KOPT-K1 (cell line): ENCODE measurements around the gene HADH.

Experiments used
- H3K27ac ChIP-seq: fragments of 200-600 bp; sonication (generic); 2 replicates; pipeline ENCODE4 v1.5.1; 2016; ENCODE audit warnings: antibody characterized with exemption, mild to moderate bottlenecking, low read depth, low read length; ENCODE audit not compliant: poor library complexity, severe bottlenecking
- H3K36me3 ChIP-seq: fragments of 200-600 bp; sonication (generic); 2 replicates; pipeline ENCODE4 v1.5.1; 2017; ENCODE audit warnings: antibody characterized with exemption, mild to moderate bottlenecking, low read length, moderate library complexity; ENCODE audit not compliant: insufficient read depth
- H3K9me3 ChIP-seq: fragments of 200-600 bp; sonication (generic); 2 replicates; pipeline ENCODE4 v1.5.1; 2017; ENCODE audit warnings: antibody characterized with exemption, low read length, mild to moderate bottlenecking; ENCODE audit not compliant: insufficient read depth, poor library complexity, severe bottlenecking

Gene HADH

DNA sequence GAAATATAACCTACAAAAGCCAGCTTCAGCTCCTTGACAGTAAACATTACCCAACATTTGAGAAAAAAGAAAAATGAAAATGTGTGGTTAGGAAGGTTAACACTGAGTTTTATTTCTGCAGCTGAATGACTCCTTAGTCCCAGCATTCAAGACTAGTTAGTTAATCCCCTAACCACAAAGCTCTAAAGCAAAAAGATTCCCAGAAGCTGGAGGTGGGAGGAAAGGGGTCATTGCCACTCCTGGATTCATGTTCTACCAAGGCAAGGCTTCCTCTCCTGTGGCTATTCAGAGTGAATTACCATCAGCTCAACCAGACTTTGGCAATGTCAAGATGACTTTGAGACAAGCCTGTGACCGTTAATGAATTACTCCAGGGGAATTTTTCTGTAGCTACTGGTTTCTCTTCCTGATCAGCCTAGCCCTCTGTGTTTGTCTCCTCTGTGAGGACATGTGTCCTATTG is 63.6 kb downstream of the HADH start:
- Histone ChIP-seq H3K36me3 (peaks cover 90% of the 10 kb centered on the region), H3K27ac (peak overlapping the region; percentile 68), H3K9me3 (no peaks in the 10 kb centered on the region)

DNA sequence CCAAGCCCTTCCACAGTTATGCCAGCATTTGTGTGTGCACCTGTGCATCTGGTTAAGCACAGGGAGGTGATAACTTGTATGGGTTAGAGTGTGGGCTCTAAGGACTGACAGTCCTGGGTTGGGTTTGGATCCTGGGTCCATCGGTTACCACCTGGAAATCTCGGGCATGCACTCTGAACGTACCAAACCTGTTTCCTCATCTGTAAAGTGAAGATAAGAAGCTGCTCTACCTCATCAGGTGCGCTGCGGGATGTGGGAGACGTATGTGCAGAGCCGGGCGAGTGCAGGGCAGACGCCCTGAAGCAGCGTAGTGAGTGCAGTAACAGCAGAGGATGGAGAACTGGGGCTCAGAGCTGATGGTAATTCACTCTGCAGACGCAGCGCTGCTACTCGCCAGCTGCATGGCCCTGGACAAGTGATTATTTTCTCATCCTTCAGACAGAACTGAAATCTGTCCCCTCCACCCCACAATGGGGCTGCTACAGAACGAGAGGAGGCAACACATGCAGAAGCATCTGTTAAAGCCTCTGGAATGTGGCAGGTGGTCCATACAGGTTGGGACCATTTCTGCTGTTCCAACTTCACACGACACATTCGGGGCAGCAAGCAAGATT is 64.4 kb downstream of the HADH start:
- peaks cover 90% of the 10 kb centered on the region for H3K36me3 ChIP-seq
- peak overlapping the region; percentile 68 for H3K27ac ChIP-seq
- H3K9me3 ChIP-seq: no peaks in the 10 kb centered on the region

DNA sequence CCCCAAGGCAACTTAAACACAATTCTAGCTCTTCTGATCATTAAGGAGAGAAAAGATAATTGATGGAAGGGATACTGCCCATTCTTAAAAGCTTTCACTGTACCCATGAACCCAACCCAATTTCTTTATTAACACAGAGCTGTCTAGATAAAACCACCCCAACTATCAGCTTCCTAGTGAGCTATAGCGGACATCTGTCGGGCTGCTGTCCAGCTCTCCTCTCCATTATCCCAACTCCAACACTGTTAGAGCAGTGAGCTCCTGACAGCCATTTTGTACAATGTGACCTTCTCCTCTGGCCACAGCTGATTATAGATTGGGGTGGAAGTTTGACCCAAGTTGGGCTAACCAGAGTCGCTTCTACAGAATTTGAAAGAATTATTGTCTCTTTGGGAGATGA is 66.1 kb downstream of the HADH start:
- peaks cover 98% of the 10 kb centered on the region for H3K36me3 ChIP-seq
- H3K27ac ChIP-seq: no peak overlapping the region
- H3K9me3 ChIP-seq: no peaks in the 10 kb centered on the region

DNA sequence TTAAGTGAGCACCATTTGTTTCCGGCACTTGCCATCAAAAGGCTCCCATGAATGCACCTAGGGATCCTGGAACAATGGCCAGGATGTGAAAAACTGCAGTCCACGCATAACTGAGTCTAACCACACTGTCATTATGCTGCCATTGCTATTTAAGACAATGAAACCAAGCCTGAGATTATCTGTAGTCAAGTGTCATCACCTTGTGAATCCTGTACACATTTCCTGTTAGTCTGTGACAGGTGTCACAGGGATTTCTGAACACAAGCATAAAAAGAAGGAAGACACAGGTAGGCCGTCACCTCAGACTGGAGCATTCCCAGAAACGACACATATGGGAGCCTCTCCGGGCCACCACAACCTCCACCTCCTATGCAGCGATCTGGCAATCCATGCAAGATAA is 66.7 kb downstream of the HADH start:
- peaks cover 98% of the 10 kb centered on the region for H3K36me3 ChIP-seq
- no peaks in the 10 kb centered on the region for H3K9me3 ChIP-seq
- H3K27ac ChIP-seq: no peak overlapping the region

DNA sequence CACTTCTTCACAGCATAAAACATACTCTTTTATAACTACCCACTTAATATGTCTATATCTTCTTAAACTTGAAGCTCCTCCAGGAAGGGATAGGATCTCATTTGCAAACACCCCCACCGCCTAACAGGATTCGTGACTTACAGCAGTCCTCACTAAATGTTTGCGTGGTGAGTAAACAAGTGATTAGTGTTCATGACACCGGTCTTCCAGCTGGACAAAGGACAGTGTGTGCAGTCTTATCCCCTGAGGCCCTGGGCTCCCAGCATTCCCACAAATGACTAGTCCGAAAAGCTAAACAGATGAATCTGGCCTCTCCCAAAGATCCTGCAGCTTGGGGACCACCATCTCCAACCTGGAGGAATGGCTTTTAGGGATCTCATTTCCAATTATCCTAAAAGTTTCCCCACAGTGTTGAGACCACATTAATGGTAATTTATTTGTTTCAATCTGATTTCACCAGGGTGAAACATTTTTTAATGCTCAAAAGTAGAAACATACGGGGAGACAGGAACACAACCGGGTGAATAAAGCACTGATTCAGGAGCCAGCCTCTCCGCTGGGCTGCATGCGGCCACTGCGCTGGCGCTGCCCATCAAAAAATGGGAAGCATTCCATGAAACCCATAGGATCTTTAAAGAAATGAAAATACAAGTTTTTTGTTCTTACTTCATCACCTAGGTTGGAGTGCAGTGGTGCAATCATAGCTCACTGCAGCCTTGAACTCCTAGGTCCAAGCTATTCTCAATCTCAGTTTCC is 69.2 kb downstream of the HADH start:
- H3K9me3 ChIP-seq: no peaks in the 10 kb centered on the region

DNA sequence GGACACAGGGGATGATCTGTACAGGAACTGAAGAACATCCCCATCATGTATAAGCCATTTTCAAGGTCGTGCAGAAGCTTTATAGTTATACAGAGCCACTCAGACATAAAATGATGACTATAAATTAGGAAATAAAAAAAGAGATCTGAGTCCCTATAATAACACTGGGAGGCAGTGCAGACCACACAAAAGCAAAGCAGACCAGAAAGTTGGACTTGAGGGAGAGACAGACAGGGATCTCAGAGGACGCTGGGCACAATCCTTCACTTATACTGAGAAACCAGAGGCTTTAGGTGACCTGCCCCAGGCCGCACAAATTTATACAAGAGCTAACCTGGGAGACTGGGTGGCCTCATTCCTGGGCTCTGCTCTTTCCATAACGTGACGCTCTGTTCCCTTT is 70.5 kb downstream of the HADH start:
- H3K36me3 ChIP-seq: peaks cover 98% of the 10 kb centered on the region
- no peaks in the 10 kb centered on the region for H3K9me3 ChIP-seq
- H3K27ac ChIP-seq: no peak overlapping the region

More for the DNA sequence above, 69.2 kb downstream of the HADH start:
- H3K36me3 ChIP-seq: peaks cover 98% of the 10 kb centered on the region
- no peak overlapping the region for H3K27ac ChIP-seq

DNA sequence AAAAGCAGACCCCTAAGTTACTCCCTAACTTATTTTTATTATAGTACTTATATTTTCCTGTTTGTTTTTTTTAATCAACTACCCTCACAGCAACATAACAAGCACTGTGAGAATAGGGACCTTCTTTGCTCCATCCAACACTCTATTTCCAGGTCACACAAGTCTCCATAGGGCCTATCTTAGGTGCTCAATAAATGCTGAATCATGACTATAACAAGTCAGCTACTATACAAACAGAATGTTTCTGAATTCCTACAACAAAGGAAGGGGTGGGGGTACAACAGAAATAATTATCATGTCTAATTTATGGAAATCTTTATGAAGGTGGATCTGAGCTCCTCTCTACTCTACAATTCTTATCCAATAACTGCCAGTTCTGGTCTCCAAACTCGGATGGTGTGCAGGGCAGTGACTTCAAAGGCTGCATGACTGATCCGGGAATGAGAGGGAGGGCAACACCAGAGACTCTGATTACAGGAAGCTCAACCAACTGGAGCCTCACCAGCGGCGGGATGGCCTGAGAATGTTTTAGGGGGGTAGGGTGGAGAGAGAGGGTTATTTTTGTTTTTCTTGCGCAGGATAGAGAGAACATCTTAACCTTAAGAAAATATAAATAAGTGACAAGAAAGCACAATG is 71.1 kb downstream of the HADH start:
- H3K36me3 ChIP-seq: peaks cover 98% of the 10 kb centered on the region
- no peak overlapping the region for H3K27ac ChIP-seq
- no peaks in the 10 kb centered on the region for H3K9me3 ChIP-seq

DNA sequence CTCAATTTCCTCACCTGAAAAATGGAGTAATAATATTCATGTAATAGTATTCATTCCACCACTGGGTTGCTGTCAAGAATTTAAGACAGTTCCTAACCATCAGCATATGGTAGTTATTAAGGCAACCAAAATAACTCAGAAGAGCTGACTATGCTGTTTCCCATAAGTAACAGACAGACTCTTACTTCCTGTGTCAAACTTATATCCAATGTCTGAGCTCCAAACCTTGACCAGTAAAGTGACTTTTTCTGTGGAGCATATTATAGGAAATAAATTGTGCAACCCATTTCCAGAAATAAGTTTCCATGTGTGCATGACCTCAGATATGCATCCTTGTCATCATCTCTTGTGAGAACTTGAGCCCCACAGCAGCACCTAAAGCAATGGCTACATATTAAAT is 78.8 kb downstream of the HADH start:
- no peak overlapping the region for H3K27ac ChIP-seq
- H3K9me3 ChIP-seq: no peaks in the 10 kb centered on the region
- peaks cover 100% of the 10 kb centered on the region for H3K36me3 ChIP-seq

DNA sequence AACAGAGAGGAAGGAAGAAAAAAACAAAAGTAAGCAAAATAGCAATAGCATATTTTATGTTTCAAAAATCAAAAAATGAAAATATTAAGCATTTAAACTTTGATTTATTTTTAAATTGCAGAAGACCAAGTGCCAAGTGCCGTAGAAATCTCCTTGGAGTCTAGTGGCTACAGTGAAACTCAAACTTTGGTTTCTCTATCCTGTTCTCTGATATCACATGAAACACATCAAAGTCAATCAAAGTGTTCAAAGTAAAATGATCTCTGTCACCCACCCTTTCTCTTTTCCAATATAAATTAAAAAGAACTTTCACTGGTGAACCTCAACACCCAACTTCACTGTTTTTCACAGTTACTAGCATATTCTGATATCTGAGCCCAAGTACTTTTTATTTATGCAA is 81.1 kb downstream of the HADH start:
- Histone ChIP-seq H3K36me3 (peaks cover 100% of the 10 kb centered on the region), H3K9me3 (no peaks in the 10 kb centered on the region), H3K27ac (no peak overlapping the region)

DNA sequence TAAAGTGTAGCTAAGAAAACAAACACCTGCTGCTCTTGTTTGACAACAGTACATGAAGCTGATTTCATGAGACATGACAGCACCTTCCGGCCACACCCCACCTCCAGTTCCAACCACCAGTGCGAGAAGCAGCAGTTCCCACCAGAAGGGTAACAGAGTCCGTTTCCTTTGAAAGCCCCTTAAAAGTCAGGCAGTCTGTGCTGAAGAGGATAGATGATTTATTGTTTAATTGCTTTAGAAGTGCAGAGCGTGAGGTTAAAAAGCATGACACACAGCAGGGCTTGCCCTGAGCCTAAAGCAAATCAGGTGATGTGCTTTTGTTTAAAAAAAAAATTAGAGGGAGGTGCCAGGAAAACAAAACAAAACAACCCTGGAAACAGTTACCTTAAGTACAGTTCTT is 82.6 kb downstream of the HADH start:
- Histone ChIP-seq H3K9me3 (no peaks in the 10 kb centered on the region), H3K27ac (peak overlapping the region; percentile 47), H3K36me3 (peaks cover 100% of the 10 kb centered on the region)

DNA sequence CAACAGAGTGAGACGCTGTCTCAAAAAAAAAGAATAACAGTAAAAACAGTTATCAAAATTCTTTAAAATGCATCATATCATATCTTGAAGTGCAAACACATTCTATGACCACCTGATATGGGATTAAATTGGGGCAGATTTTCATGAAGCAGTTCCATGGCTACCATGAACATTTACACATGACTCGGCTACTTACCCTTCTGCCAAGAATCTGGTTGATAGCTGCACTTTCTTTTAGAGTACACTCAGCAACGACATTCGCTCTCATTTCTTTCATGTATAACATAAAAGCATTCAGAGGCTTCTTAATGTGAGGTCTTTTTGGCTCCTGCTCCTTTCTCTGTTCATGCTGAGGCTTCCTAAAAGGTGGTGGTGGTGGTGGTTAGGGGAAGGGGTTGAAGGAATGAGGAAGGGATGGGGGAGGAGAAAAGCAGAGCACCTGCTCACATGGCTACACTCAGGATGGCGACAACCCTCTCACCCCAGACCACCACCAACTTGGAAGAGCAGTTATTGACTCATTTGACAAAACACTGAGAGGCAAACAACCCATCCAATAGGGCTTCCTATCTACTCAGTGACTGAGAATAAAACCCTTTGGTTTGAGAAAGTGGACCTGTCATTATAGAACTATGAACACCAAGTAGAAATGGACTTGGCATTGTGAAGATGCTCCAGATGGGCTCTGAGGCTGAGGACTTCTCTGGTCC is 88.5 kb downstream of the HADH start:
- H3K36me3 ChIP-seq: peaks cover 100% of the 10 kb centered on the region
- peak overlapping the region; percentile 55 for H3K27ac ChIP-seq
- H3K9me3 ChIP-seq: no peaks in the 10 kb centered on the region

DNA sequence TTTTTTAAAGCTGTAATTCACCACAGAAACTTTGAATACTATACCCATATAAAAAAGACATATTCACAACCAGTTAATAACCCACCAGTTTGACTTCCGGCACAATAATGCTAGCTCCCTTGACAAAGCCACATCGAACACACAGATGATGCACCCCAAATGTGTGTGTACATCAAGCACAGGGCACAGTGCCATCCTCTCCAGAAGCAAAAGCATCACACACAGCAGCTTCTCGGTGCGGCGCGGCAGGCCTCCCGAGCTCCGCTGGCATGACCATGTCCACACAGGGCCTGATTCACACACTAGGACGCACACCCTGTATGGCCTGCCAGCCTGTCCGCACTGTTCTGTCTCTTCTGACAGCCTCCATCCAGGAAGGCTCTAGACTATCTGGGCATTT is 91.1 kb downstream of the HADH start:
- Histone ChIP-seq H3K36me3 (peaks cover 100% of the 10 kb centered on the region), H3K27ac (peak overlapping the region; percentile 44), H3K9me3 (no peaks in the 10 kb centered on the region)

DNA sequence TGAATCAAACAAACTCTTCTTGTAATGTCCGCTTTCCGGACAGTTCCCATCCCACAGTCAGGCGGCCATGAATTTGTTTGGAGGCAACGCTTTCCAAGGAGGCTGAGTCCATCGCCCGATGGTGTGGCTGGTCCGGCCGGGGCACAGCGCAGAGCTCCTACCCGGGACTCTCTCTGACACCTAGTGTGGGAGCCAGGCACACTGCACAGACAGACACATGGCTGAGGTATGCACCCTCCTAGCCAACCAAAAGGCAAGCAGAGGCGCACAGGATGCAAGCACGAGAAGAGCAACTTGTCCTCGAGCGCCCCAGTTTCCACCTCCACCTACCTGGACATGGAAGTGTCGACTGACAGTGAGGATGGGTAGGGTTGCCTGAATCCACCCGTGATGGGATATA is 91.6 kb downstream of the HADH start:
- Histone ChIP-seq H3K27ac (peak overlapping the region; percentile 44), H3K9me3 (no peaks in the 10 kb centered on the region), H3K36me3 (peaks cover 100% of the 10 kb centered on the region)
